SK-N-MC (cell line): ENCODE results near the gene GRSF1.

ENCODE experiments used
- DNase-seq: peaks from one replicate; pipeline ENCODE4 v3.0.0-alpha.2; 2011; ENCODE audit warnings: low read depth, low spot score
- H3K27ac ChIP-seq: fragments of 200-600 bp; sonication (generic); 2 replicates; pipeline ENCODE4 v1.5.1; 2016; ENCODE audit warnings: mixed run types
- H3K36me3 ChIP-seq: fragments of 200-600 bp; sonication (generic); 2 replicates; pipeline ENCODE4 v1.6.1; 2017; ENCODE audit warnings: antibody characterized with exemption, low read length, mixed read lengths; ENCODE audit not compliant: insufficient read depth
- H3K4me3 ChIP-seq: fragments of 200-600 bp; sonication (generic); 2 replicates; pipeline ENCODE4 v1.5.1; 2016
- H3K9ac ChIP-seq: fragments of 200-600 bp; sonication (generic); 2 replicates; pipeline ENCODE4 v1.8.0; 2017; ENCODE audit warnings: mixed run types, mixed read lengths; ENCODE audit not compliant: insufficient read length
- H3K9me3 ChIP-seq: fragments of 200-600 bp; sonication (generic); 2 replicates; pipeline ENCODE4 v1.6.1; 2017; ENCODE audit warnings: low read depth, mild to moderate bottlenecking, antibody characterized with exemption, low read length, moderate library complexity, mixed read lengths
- EZH2 ChIP-seq: fragments of 200-600 bp; sonication (generic); IDR thresholded peaks from one replicate; pipeline ENCODE4 v1.6.1; 2017; ENCODE audit warnings: antibody characterized with exemption
- FOXP2 ChIP-seq: optimal IDR thresholded peaks from 2 replicates; pipeline ENCODE3; 2011; ENCODE audit warnings: mild to moderate bottlenecking, moderate library complexity; ENCODE audit not compliant: insufficient read depth; ENCODE audit errors: extremely low read length, control extremely low read depth
- POLR2AphosphoS5 ChIP-seq: IDR thresholded peaks from 2 replicates; pipeline ENCODE4 v1.6.1; 2012; ENCODE audit warnings: mild to moderate bottlenecking, low read depth, low read length, borderline replicate concordance

Gene GRSF1, protein sequence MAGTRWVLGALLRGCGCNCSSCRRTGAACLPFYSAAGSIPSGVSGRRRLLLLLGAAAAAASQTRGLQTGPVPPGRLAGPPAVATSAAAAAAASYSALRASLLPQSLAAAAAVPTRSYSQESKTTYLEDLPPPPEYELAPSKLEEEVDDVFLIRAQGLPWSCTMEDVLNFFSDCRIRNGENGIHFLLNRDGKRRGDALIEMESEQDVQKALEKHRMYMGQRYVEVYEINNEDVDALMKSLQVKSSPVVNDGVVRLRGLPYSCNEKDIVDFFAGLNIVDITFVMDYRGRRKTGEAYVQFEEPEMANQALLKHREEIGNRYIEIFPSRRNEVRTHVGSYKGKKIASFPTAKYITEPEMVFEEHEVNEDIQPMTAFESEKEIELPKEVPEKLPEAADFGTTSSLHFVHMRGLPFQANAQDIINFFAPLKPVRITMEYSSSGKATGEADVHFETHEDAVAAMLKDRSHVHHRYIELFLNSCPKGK

DNA sequence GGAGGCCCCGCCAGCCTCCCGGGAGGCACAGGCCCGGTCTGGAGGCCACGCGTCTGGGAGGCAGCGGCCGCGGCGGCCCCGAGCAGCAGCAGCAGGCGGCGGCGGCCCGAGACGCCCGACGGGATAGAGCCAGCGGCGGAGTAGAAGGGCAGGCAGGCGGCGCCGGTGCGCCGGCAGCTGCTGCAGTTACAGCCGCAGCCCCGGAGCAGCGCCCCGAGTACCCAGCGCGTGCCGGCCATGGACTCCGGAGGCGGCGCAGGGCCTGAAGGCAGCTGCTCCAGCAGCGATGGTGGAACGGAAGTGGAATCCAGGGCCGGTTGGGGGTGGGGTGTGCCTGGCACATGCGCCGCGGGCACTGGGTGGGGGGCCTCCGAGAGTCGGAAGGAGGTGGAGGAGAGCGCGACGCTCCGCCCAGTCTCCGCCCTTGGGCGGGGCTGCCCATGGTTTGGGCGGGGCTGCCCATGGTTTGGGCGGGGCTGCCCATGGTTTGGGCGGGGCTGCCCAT, at the start of gene GRSF1:
Gene GRSF1, minus strand, starts transcription at position 302 of the 505 bp plus-strand sequence. Its CDS starts 63 bp downstream, at position 239.
- DNase-seq, result peak; percentile 55

DNA sequence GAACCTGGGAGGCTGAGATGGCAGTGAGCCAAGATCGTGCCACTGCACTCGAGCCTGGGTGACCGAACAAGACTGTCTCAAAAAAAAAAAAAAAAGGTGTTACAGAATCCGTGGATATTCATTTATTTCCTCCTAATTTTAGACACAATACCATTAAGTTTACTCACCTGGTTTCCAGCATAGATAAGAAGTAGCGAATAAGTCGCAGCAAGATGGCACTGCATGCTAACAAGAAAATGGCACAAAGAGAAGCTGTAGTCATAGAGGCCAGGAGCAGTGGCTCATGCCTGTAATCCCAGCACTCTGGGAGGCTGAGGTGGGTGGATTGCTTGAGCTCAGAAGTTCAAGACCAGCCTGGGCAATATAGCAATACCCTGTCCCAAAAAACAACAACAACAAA, 45.5 kb upstream of the GRSF1 start:
- no peak overlapping the region for H3K27ac ChIP-seq
- TF ChIP-seq EZH2, result no peak
- no peak for TF ChIP-seq FOXP2
- TF ChIP-seq POLR2AphosphoS5, result no peak
- H3K4me3 ChIP-seq, result no peak overlapping the region
- H3K36me3 ChIP-seq, result no peaks in the 10 kb centered on the region
- no peaks in the 10 kb centered on the region for H3K9me3 ChIP-seq
- DNase-seq, result no peak
- no peak overlapping the region for H3K9ac ChIP-seq

More for the DNA sequence above, at the start of gene GRSF1:
- peak within 1 kb of the TSS; percentile 81 for H3K4me3 ChIP-seq
- H3K27ac ChIP-seq, result peak within 1 kb of the TSS; percentile 78; the same call in 1 of the 2 replicates
- peak within 1 kb of the TSS; percentile 94 for H3K9ac ChIP-seq
- TF ChIP-seq POLR2AphosphoS5 (peak; percentile 96), EZH2 (no peak), FOXP2 (no peak)
- H3K9me3 ChIP-seq, result no peaks in the 10 kb centered on the region
- H3K36me3 ChIP-seq, result peaks cover 21% of the 10 kb centered on the region

DNA sequence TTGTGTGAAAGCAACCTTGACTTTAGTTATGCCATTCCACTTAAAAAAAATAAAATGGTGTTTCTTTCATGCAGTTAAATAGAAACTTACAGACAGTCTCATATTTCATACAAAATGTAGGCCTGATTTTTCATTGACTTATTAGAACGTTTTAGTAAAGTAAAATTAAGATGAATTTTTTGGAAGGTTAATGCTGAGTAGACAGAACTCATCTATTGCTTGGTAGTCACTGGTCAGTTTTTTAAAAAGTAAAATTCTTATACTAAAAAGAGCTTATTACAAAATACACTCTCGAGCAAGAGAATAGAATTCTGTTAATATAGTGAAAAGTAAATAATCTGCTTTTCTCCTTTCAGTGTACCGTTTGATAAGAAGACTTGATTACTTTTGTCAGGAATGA, 41.0 kb upstream of the GRSF1 start:
- no peaks in the 10 kb centered on the region for H3K36me3 ChIP-seq
- no peak for TF ChIP-seq EZH2
- TF ChIP-seq FOXP2, result no peak
- no peak for TF ChIP-seq POLR2AphosphoS5
- no peak overlapping the region for H3K4me3 ChIP-seq
- no peak overlapping the region for H3K9ac ChIP-seq
- no peaks in the 10 kb centered on the region for H3K9me3 ChIP-seq
- no peak overlapping the region for H3K27ac ChIP-seq
- DNase-seq, result no peak

DNA sequence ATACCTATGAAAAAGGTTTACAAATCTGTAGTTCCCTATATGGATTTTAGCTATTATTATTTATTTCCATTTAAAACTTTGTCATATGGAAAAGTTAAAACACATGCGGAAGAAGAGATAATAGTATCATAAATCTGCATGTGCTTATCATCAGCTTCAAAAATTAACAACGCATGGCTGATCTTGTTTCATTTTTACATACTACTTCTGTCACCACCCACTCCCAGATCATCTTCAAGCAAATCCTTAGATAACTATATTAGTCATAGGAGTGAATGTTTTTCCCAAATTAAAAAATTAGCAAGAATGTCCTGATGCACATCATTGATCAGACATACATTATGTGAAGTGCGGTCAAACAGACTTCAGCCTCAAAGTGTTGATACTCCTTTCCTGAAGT, 37.9 kb upstream of the GRSF1 start:
- Histone ChIP-seq H3K4me3 (no peak overlapping the region; the same call in 1 of the 2 replicates), H3K9me3 (no peaks in the 10 kb centered on the region), H3K27ac (no peak overlapping the region), H3K36me3 (no peaks in the 10 kb centered on the region), H3K9ac (no peak overlapping the region)
- TF ChIP-seq FOXP2, result no peak
- TF ChIP-seq EZH2, result no peak
- no peak for TF ChIP-seq POLR2AphosphoS5
- no peak for DNase-seq

DNA sequence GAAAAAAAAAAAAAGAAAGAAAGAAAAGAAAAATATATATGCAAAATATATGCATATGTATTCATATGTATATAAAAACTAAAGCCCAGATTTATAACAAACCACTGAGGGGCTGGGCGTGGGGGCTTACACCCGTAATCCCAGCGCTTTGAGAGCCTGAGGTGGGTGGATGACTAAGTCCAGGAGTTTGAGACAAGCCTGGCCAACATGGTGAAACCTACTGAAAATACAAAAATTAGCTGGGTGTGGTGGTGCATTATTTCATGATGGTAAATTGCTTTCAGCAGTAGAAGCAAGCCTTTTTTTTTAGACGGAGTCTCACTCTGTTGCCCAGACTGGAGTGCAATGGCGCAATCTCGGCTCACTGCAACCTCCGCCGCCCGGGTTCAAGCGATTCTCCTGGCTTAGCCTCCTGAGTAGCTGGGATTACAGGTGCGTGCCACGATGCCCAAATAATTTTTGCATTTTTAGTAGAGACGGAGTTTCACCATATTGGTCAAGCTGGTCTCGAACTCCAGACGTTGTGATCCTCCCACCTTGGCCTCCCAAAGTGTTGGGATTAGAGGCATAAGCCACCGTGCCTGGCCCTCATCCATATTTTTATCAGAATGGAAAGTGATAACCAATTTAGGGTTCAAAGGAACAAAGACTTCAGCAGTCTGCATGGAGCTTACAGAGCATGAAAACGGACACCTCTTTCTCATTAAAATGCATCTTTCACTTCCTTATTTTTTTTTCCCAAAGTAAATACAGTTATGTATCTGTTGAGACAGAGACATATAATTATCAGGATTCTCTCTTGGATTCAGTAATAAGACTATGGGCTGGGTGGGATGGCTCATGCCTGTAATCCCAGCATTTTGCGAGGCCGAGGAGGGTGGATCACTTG, 34.8 kb upstream of the GRSF1 start:
- no peak for DNase-seq
- Histone ChIP-seq H3K4me3 (no peak overlapping the region), H3K27ac (no peak overlapping the region)

DNA sequence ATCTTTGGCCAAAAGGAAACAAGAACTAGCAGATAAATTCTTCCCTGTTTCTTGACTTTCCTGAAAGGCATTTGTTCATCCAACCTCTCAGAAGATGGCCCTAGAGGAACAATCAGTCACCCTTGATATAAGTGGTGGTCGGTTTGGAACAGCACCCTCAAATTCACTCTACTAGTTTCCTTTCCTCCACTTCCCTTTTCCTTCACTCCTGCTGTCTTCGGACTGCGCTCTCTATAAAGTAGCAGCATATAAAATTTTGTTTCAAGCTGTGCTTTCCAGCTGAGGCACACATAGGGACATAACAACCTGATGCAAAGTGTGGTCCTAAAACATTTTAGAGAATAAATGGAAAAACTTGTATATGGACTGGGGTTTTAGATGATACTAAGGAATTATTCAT, 33.5 kb upstream of the GRSF1 start:
- Histone ChIP-seq H3K27ac (no peak overlapping the region), H3K4me3 (no peak overlapping the region), H3K9me3 (no peaks in the 10 kb centered on the region), H3K9ac (no peak overlapping the region), H3K36me3 (no peaks in the 10 kb centered on the region)
- TF ChIP-seq FOXP2 (no peak), POLR2AphosphoS5 (no peak), EZH2 (no peak)
- no peak for DNase-seq

More for the DNA sequence above, 34.8 kb upstream of the GRSF1 start:
- Histone ChIP-seq H3K36me3 (no peaks in the 10 kb centered on the region), H3K9me3 (no peaks in the 10 kb centered on the region), H3K9ac (no peak overlapping the region)
- TF ChIP-seq POLR2AphosphoS5 (no peak), FOXP2 (no peak), EZH2 (no peak)

DNA sequence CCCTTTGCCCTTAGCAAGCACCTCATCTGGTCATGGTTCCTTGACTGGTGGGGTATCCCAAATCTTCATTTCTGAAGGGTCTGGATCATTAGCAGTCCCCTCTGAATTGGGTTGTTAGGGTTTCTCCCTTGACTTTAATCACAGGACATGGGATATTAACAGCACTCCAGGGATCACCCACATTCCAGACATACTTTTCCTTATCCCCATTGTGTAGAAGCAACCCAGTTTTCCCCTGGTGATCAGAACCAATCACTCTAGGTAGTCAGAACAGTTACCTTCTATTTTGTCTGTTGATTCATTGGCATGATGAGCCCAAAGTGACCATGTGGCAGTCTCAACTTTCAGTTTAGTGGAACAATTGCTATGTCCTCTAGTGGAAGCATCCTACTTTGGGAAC, 29.1 kb upstream of the GRSF1 start:
- H3K4me3 ChIP-seq, result no peak overlapping the region
- no peak overlapping the region for H3K9ac ChIP-seq
- H3K9me3 ChIP-seq, result no peaks in the 10 kb centered on the region
- H3K27ac ChIP-seq, result no peak overlapping the region
- TF ChIP-seq FOXP2 (no peak), EZH2 (no peak), POLR2AphosphoS5 (no peak)
- DNase-seq, result no peak
- no peaks in the 10 kb centered on the region for H3K36me3 ChIP-seq
